Heart left ventricle (tissue), 13 donors: ENCODE results near the gene SCYGR2.

Experiments used
- CTCF ChIP-seq, 12 donors: fragments of 200-600 bp; sonication (generic) in 4 of 12; IDR thresholded peaks; one replicate each; pipeline versions ENCODE4 v1.5.0 to v1.8.0; 2018 to 2022; ENCODE audit warnings: antibody characterized with exemption in 12 of 12, mild to moderate bottlenecking in 5 of 12
- POLR2A ChIP-seq, 2 donors: fragments of 450-650 bp; IDR thresholded peaks; one replicate each; pipeline ENCODE4 v1.6.1; 2017; ENCODE audit warnings: antibody characterized with exemption in 2 of 2, mild to moderate bottlenecking in 2 of 2, moderate library complexity in 2 of 2
- donor health status: ischemic (EF 13 %, LVEDD 7.1; RV severe dilation, severe dysfunction).
- donor health status: DM: no; HTN: yes; CAD: no.
- donor health status: DM: no; HTN: no; CAD: no.
- donor health status: ischemic (EF 25% LVEDD 6.9; RV normal size, moderate dysfunction).
- donor health status: ischemic (EF 25% LVEDD 5.7; RV mildly dilated, moderate dysfunction).
- donor health status: ischemic (EF 35%, LVEDD 5.7; RV mildly dilated, moderate dysfunction).
- donor health status: nonischemic (EF 11% LVEDD 7.7; RV severe dilation, severe dysfunction).
- donor health status: DM: yes; HTN: yes; CAD: no.
- donor health status: PGD.
- donor health status: ischemic (EF 29% LVEDD 5.4; RV normal size, mild dysfunction).
- donor health status: nonischemic (EF 23%, LVEDD 6.1; RV moderate dilation, normal function).

- no peak for TF ChIP-seq POLR2A (IDR thresholded peaks at IDR 0.05)
- no peak for TF ChIP-seq CTCF (IDR thresholded peaks at IDR 0.05)
These were observed 44.0 kb downstream of the SCYGR2 start for GRCh38 chr2:227642656-227643055.
